GM21717 (cell line): Measurements from ENCODE around the gene BTF3L4.
A peak's percentile ranks its signal among the peaks of the same experiment; 100 is the strongest.
"Not testable (repeated sequence)": the region's sequence is repeated elsewhere in the genome, so short reads cannot be mapped to it uniquely, and the experiment has no call there.

Source experiments
- ATAC-seq: cut with Tn5 transposase; IDR thresholded peaks from one replicate; pipeline ENCODE4 v1.9.1; 2021; ENCODE audit warnings: mild to moderate bottlenecking, moderate library complexity; ENCODE audit not compliant: unreplicated experiment

Gene BTF3L4

GRCh38 chr1:52055066-52055865, 829 bp upstream of the BTF3L4 start, which contains the start of gene TXNDC12:
TSS of gene TXNDC12 (minus strand) at chr1:52055191. CDS start at chr1:52055096, 95 bp downstream.
- peak; percentile 44 for ATAC-seq

- ATAC-seq, result no peak
Observed at GRCh38 chr1:52055866-52056162, 281 bp upstream of the BTF3L4 start.

DNA sequence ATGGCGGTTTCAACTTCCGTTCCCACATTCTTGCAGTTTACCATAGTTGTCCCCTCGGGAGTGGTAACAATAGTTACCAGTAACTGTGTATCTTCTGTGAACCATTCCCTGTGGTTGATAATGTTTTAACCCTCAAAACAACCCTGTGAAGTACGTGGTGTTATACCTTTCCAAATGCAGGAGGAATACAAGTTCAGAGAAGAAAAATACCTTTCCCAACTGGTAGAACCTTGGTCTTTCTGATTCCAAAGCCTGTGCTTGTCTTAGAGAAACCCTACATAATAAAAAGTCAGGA, 789 bp downstream of the BTF3L4 start:
- ATAC-seq, result peak; percentile 27

DNA sequence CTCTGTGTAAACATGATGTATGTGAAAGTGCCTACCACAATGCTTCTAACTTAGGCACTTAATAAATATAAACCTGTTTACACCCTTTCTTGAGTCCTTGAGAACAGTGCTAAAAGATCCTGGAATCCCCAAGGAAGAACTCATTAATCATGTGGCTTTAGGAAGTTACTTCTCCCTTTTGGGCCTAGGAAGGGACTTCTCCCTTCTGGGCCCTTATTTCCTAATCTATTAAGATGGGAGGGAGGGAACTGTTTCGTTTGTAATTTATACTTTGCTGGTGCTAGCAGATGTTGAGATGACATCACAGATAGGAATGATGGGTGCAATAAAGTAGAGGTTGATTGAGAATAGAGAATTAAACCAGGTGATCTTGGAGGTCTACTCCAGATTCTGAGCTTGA, 1.2 kb downstream of the BTF3L4 start:
- ATAC-seq, result no peak

DNA sequence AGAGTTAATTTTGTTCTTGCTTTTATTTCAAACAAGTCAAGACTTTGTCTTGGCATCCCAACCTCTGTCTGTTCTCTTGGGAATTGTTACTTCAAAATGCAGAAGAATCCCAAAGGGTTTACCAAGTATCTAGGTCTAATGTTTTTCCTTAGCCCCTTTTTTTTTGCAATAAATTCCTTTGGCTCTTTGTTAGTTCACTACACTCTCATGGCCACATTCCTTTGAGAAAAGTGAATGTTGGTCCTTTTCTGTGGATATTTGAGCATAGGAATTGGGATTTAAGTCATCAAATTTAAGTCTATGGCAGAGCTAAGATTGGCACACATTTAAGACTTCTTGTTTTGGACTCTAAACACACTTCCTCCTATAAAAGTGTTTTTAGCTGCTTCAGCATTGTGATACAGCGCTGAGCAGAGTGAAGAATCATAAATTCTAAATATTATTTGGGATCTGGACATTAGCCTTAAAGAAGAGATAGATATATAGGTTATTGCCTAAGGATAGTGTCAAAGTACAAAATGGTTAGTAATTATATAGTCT, 1.9 kb downstream of the BTF3L4 start:
- ATAC-seq, result no peak

DNA sequence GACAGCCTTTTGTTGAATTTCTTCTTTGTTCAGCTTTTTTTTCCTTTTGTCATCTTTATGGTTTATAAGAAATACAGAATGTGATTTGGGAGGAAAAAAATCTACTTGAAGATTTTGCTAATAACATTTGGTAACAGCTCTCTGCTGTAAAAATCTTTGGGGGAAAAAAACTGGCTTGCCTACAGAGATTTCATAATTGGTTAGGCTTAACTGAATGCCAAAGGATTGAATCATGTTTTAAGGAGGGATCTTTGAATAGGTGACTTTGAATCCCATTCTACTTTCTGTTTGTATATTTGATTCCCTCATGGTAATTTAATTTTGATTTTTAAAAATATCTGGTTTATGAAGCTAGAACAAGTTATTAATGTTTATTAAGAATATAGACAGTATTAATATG, 3.2 kb downstream of the BTF3L4 start:
- ATAC-seq, result no peak

DNA sequence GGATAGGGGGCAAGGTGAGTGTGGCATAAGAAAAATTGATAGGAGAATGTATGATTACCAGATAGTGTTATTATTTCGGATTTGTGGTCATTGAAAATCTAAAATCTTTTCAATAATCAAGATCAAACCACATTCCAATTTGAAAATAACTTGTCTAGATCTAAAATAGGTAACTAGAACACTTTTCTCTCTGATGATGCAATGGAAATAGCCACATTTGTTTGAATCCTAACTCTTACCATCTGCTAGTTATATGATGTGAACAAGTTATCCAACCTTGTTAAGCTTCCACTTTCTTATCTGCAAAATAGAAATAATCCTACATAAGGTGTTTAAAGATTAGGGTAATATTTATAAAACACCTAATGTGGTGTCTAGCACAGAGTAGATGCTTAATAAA, 3.8 kb downstream of the BTF3L4 start:
- ATAC-seq, result no peak

GRCh38 chr1:52060822-52061221, 4.7 kb downstream of the BTF3L4 start:
- ATAC-seq, result no peak

- no peak for ATAC-seq
Observed at GRCh38 chr1:52063192-52063591, 7.1 kb downstream of the BTF3L4 start.

DNA sequence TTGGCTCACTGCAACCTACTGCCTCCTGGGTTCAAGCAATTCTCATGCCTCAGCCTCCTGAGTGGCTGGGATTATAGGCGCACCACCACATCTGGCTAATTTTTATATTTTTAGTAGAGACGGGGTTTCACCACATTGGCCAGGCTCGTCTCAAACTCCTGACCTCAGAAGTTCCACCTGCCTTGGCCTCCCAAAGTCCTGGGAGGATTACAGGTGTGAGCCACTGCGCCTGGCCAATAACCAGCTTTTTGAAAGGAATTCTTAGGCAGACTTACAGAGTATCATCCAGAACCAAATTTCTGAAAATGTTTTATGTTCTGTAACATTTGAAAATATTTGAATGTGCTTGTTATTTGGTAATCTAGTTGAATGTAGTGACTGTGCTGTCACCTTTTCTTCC, 14.6 kb downstream of the BTF3L4 start:
- no peak for ATAC-seq

GRCh38 chr1:52072291-52072690, 16.2 kb downstream of the BTF3L4 start:
- ATAC-seq, result no peak

GRCh38 chr1:52077277-52077676, 21.2 kb downstream of the BTF3L4 start:
- ATAC-seq, result not testable (repeated sequence)

- no peak for ATAC-seq
Observed at GRCh38 chr1:52080014-52080415, 23.9 kb downstream of the BTF3L4 start.

DNA sequence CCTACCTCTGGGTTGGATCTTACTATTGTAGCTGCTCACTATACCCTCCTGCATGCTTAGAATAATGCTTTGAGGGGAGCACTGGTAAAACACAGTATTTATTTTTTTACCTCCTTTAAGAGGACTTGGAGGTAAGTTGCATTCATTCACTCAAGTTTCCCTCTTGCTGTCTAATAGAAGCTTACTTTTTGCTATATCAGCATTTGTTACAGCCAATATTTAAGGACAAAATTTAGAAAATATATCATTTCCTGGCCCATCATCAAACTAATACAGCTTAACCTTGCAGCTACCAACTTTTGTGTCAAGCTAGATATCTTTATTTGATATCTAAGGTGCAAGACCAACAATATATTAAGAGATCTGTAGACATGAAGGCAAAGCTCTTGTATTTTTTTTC, 31.8 kb downstream of the BTF3L4 start:
- not testable (repeated sequence) for ATAC-seq

GRCh38 chr1:52094300-52094699, 38.2 kb downstream of the BTF3L4 start:
- not testable (repeated sequence) for ATAC-seq

DNA sequence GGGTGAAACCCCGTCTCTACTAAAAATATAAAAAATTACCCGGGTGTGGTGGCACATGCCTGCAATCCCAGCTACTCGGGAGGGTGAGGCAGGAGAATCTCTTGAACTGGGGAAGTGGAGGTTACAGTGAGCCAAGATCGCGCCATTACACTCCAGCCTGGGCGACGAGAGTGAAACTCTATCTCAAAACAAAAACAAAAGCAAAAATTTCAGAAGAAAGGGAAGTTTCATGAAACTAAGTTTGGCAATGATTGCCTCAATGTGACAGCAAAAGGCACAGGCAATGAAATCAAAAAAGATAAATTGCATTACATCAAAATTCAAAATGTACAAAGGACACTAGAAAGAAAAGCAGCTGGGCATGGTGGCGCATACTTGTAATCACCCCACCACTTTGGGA, 40.1 kb downstream of the BTF3L4 start:
- no peak for ATAC-seq

GRCh38 chr1:52098139-52098871, 42.2 kb downstream of the BTF3L4 start:
- ATAC-seq, result no peak

DNA sequence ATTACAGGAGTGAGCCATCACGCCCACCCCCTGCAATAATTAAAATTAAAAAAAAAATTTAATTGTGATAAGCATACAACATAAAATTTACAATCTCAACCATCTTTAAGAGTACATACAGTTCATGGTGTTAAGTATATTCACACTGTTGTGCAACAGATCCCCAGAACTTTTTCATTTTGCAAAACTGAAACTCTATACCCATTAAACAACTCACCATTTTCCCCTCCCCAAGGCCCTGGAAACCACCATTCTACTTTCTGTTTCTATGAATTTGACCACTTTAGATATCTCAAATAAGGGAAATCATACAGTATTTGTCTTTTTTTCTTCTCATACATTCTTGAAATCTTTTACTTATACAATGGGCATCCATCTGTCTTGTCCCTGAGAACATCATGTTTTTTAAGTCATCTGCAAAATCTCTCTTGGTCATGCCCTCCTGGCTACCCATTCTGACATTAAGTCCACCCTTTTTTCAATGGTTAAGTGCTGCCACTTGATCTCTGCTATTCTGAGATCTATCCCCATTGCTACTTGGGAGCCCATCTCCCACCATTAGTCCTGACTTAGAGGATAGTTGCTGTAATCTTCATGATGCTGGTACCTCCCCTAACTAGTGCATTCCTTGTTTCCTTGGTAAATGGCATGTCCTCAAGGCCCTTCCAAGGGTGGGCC, 46.4 kb downstream of the BTF3L4 start:
- peak; percentile 77 for ATAC-seq

DNA sequence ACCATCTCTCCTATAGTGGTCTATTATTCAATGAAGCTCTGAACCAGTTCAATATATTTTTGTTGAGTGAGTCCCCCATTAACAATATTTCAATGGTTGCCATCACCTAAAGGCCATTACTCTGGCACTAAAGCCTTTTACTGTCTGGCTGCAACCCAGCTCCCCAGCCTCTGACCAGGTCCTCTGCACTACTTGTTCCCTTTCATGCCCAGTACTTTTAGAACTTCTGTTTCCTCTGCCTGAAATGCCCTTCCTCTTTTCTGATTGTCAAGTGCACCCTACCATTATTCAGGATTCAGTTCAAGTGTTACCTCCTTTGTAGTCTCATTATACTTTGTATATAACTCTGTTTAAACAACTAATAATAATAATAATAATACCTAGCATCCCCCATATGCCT, 55.4 kb downstream of the BTF3L4 start:
- no peak for ATAC-seq

DNA sequence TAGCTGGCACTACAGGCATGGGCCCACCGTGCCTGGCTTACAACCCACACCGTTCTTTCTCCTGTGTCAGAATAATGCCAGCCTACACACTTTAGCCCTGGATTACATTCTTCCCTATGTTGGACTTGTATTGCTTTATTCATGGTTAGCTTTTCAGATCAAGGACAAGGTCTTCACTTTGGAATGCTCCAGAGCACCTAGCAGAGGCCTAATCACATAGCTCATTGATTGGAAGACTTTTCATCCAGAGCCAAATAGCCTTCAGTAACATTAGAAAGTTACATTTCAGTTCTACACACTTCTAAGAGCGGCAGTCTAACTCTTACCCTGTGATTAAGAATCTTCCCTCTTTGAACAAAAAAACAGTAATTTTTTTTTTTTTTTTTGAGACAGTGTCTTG, 56.4 kb downstream of the BTF3L4 start:
- ATAC-seq, result no peak

GRCh38 chr1:52119301-52120079, 63.4 kb downstream of the BTF3L4 start:
- ATAC-seq, result no peak
